HepG2 (cell line): ENCODE data around the gene SNRPD1. TPM values are rescaled to one million over a fixed set of nuclear protein-coding genes. Genes with fewer than 3 reads are reported as not detected.
A peak's percentile ranks its signal among the peaks of the same experiment; 100 is the strongest.

ENCODE experiments used
- ATAD3A ChIP-seq: sonication (generic); formaldehyde crosslinking; IDR thresholded peaks from 2 replicates; pipeline ENCODE4 v1.4.0; 2020; ENCODE audit warnings: missing genetic modification reagents
- CEBPG ChIP-seq: IDR thresholded peaks from 2 replicates; pipeline ENCODE4 v1.6.1; 2016
- HDAC2 ChIP-seq: sonication (generic); formaldehyde crosslinking; IDR thresholded peaks from 2 replicates; pipeline ENCODE4 v1.4.0; 2020; ENCODE audit warnings: missing genetic modification reagents
- HES4 ChIP-seq: sonication (generic); formaldehyde crosslinking; IDR thresholded peaks from 2 replicates; pipeline ENCODE4 v1.9.0; 2021; ENCODE audit warnings: mild to moderate bottlenecking, missing genetic modification reagents, borderline replicate concordance
- RORA ChIP-seq: sonication (generic); formaldehyde crosslinking; IDR thresholded peaks from 2 replicates; pipeline ENCODE4 v1.5.0; 2020; ENCODE audit warnings: mild to moderate bottlenecking, missing genetic modification reagents, moderate library complexity
- SALL1 ChIP-seq: sonication (generic); formaldehyde crosslinking; IDR thresholded peaks from 2 replicates; pipeline ENCODE4 v1.8.0; 2022; ENCODE audit warnings: mild to moderate bottlenecking, missing genetic modification reagents
- SAP130 ChIP-seq: IDR thresholded peaks from 2 replicates; pipeline ENCODE4 v1.6.1; 2016; ENCODE audit warnings: low read depth
- SATB2 ChIP-seq: sonication (generic); formaldehyde crosslinking; IDR thresholded peaks from 2 replicates; pipeline ENCODE4 v1.5.0; 2020; ENCODE audit warnings: missing genetic modification reagents
- SOX13 ChIP-seq, 3 experiments: fragments of 450-650 bp in 1 of 3; sonication (generic) in 1 of 3; formaldehyde crosslinking in 1 of 3; IDR thresholded peaks in 2 of 3; conservative IDR thresholded peaks in 1 of 3; 2 replicates each; pipeline versions ENCODE4 v1.5.0 to v1.6.1; 2016 to 2020; ENCODE audit warnings: antibody characterized with exemption in 1 of 3, mild to moderate bottlenecking in 1 of 3, missing compliant biosample characterization in 1 of 3, missing genetic modification reagents in 1 of 3, moderate library complexity in 1 of 3
- ZBTB10 ChIP-seq: sonication (generic); formaldehyde crosslinking; IDR thresholded peaks from 2 replicates; pipeline ENCODE4 v1.4.0; 2020; ENCODE audit warnings: missing genetic modification reagents, borderline replicate concordance
- ZMYM4 ChIP-seq: sonication (generic); formaldehyde crosslinking; IDR thresholded peaks from 2 replicates; pipeline ENCODE4 v1.8.1; 2023; ENCODE audit warnings: mild to moderate bottlenecking, missing genetic modification reagents
- ZNF264 ChIP-seq: sonication (generic); formaldehyde crosslinking; IDR thresholded peaks from 2 replicates; pipeline ENCODE4 v1.4.0; 2020; ENCODE audit warnings: missing genetic modification reagents
- ZNF496 ChIP-seq: sonication (generic); formaldehyde crosslinking; IDR thresholded peaks from 2 replicates; pipeline ENCODE4 v1.8.1; 2023; ENCODE audit warnings: mild to moderate bottlenecking, moderate library complexity, missing genetic modification reagents; ENCODE audit not compliant: insufficient replicate concordance
- ZNF660 ChIP-seq: sonication (generic); formaldehyde crosslinking; IDR thresholded peaks from 2 replicates; pipeline ENCODE4 v1.5.1; 2020; ENCODE audit warnings: mild to moderate bottlenecking, low read depth, missing genetic modification reagents, borderline replicate concordance
- ZNF670 ChIP-seq: sonication (generic); formaldehyde crosslinking; IDR thresholded peaks from 2 replicates; pipeline ENCODE4 v1.8.0; 2022; ENCODE audit warnings: mild to moderate bottlenecking, missing genetic modification reagents, borderline replicate concordance
- ZNF713 ChIP-seq: sonication (generic); formaldehyde crosslinking; IDR thresholded peaks from 2 replicates; pipeline ENCODE4 v1.4.0; 2020; ENCODE audit warnings: mild to moderate bottlenecking, missing genetic modification reagents
- ZNF746 ChIP-seq: sonication (generic); formaldehyde crosslinking; IDR thresholded peaks from 2 replicates; pipeline ENCODE4 v1.8.0; 2022; ENCODE audit warnings: mild to moderate bottlenecking, missing genetic modification reagents
- ZNF816 ChIP-seq: sonication (generic); formaldehyde crosslinking; IDR thresholded peaks from 2 replicates; pipeline ENCODE4 v1.8.0; 2022; ENCODE audit warnings: missing genetic modification reagents, mild to moderate bottlenecking, borderline replicate concordance
- polyA plus RNA-seq, 8 experiments: library from polyadenylated mRNA; depleted of rRNA in 3 of 8; stranded (reverse) in 7 of 8; unstranded in 1 of 8; fragments of >200 nt; fragmentation: Illumina TruSeq in 4 of 8; extraction: Trizol in 4 of 8; gene quantifications; 2 replicates each; pipeline versions ENCODE4 v1.2.1 to v1.2.3, GENCODE V29; 2011 to 2016; ENCODE audit warnings: low read depth in 4 of 8, missing spikeins in 1 of 8, mixed read lengths in 1 of 8; ENCODE audit not compliant: insufficient read depth in 1 of 8
- total RNA-seq, 5 experiments: library from RNA; depleted of rRNA; stranded (reverse); fragments of >200 nt; fragmentation: Illumina TruSeq; extraction: Trizol; gene quantifications; 2 replicates each; pipeline ENCODE4 v1.2.3, GENCODE V29; 2016; ENCODE audit warnings: low read depth in 1 of 5
- TF ChIP-seq, protein P1 (sequence below): sonication (generic); formaldehyde crosslinking; IDR thresholded peaks from 2 replicates; pipeline ENCODE4 v1.9.0; 2021; ENCODE audit warnings: missing genetic modification reagents, borderline replicate concordance
- TF ChIP-seq, protein P2 (sequence below): sonication (generic); formaldehyde crosslinking; IDR thresholded peaks from 2 replicates; pipeline ENCODE4 v1.5.0; 2020; ENCODE audit warnings: mild to moderate bottlenecking, missing genetic modification reagents

SNRPD1 gene
- total and polyA plus RNA-seq, 2 of the 13 experiments (the other 11 are each of a cell fraction or from before 2014, with no cell fraction given), result 22.7 to 275 TPM

GRCh38 chr18:21600526-21601410, 11.3 kb upstream of the SNRPD1 start, which contains the start of gene ESCO1 (continued):
- TF ChIP-seq ZNF713 (CRISPR knock-in tag), result 0 out of 2 replicates have a peak, but pooled peaks have one; percentile 76
- TF ChIP-seq, protein P1, sequence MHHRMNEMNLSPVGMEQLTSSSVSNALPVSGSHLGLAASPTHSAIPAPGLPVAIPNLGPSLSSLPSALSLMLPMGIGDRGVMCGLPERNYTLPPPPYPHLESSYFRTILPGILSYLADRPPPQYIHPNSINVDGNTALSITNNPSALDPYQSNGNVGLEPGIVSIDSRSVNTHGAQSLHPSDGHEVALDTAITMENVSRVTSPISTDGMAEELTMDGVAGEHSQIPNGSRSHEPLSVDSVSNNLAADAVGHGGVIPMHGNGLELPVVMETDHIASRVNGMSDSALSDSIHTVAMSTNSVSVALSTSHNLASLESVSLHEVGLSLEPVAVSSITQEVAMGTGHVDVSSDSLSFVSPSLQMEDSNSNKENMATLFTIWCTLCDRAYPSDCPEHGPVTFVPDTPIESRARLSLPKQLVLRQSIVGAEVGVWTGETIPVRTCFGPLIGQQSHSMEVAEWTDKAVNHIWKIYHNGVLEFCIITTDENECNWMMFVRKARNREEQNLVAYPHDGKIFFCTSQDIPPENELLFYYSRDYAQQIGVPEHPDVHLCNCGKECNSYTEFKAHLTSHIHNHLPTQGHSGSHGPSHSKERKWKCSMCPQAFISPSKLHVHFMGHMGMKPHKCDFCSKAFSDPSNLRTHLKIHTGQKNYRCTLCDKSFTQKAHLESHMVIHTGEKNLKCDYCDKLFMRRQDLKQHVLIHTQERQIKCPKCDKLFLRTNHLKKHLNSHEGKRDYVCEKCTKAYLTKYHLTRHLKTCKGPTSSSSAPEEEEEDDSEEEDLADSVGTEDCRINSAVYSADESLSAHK, result no peak
- TF ChIP-seq HDAC2 (CRISPR knock-in tag), result peak; percentile 91
- peak; percentile 87; the same call in 1 of the 2 replicates for TF ChIP-seq ZNF670 (CRISPR knock-in tag)
- peak; percentile 78; the same call in 1 of the 2 replicates for TF ChIP-seq ZNF746 (CRISPR knock-in tag)
- no peak for TF ChIP-seq ZNF660
- TF ChIP-seq ZMYM4 (CRISPR knock-in tag), result peak; percentile 93
- peak; percentile 99 for TF ChIP-seq CEBPG (CRISPR knock-in tag)
- TF ChIP-seq HES4 (CRISPR knock-in tag), result peak; percentile 93
- no peak; the same call in 1 of the 2 replicates for TF ChIP-seq ZBTB10 (CRISPR knock-in tag)
- no peak for TF ChIP-seq RORA (CRISPR knock-in tag)
- TF ChIP-seq SAP130, result peak; percentile 89
- TF ChIP-seq ATAD3A (CRISPR knock-in tag), result no peak
- TF ChIP-seq SOX13 (IDR thresholded peaks at IDR 0.05), result no peak
- peak in 1 of 2 experiments; percentile 76; a peak in 2 of 4 replicates for TF ChIP-seq SOX13 (CRISPR knock-in tag; conservative IDR thresholded peaks at IDR 0.05 in 1 of 2, IDR thresholded peaks at IDR 0.05 in 1 of 2)
- no peak for TF ChIP-seq SATB2 (CRISPR knock-in tag)
- TF ChIP-seq, protein P2, sequence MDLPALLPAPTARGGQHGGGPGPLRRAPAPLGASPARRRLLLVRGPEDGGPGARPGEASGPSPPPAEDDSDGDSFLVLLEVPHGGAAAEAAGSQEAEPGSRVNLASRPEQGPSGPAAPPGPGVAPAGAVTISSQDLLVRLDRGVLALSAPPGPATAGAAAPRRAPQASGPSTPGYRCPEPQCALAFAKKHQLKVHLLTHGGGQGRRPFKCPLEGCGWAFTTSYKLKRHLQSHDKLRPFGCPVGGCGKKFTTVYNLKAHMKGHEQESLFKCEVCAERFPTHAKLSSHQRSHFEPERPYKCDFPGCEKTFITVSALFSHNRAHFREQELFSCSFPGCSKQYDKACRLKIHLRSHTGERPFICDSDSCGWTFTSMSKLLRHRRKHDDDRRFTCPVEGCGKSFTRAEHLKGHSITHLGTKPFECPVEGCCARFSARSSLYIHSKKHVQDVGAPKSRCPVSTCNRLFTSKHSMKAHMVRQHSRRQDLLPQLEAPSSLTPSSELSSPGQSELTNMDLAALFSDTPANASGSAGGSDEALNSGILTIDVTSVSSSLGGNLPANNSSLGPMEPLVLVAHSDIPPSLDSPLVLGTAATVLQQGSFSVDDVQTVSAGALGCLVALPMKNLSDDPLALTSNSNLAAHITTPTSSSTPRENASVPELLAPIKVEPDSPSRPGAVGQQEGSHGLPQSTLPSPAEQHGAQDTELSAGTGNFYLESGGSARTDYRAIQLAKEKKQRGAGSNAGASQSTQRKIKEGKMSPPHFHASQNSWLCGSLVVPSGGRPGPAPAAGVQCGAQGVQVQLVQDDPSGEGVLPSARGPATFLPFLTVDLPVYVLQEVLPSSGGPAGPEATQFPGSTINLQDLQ (CRISPR knock-in tag), result peak; percentile 91; the same call in 1 of the 2 replicates
- TF ChIP-seq ZNF496, result no peak
- TF ChIP-seq SALL1, result peak; percentile 96
- TF ChIP-seq ZNF816 (CRISPR knock-in tag), result peak; percentile 90; the same call in 1 of the 2 replicates
- peak; percentile 91 for TF ChIP-seq ZNF264 (CRISPR knock-in tag)
